ENCODE results near the gene C2CD4D. TPM values are rescaled to one million over a fixed set of nuclear protein-coding genes. Genes with fewer than 3 reads are reported as not detected.

Gene C2CD4D
- total RNA-seq, 1 experiment from 2014 or later = 0.94 TPM

DNA sequence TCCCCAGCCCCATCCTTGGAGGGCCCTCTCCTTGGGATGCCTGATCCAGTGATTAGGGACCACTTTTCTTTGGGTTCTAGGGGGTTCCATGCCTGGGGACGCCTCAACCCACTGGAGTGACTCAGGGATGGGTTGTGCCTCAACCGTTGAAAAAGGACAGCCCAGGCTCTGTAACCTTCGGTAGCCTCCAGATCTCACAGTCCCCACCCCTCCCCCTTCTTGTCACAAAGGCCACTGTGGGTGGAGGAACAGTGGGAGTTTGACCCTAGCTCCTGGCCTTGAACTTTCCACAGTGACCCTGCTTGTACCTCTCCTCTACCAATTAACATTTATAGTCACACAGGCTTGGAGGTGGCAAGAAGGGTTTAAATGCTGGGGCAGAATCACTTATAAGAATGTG is 5.4 kb downstream of the C2CD4D start:
- H3K27ac Mint-ChIP-seq = no peak overlapping the region
- no peak overlapping the region for H3K4me3 Mint-ChIP-seq
- H3K36me3 Mint-ChIP-seq = no peaks in the 10 kb centered on the region
- peaks cover 39% of the 10 kb centered on the region for H3K4me1 Mint-ChIP-seq
- DNase-seq (ENCODE audit: low spot score) = no peak
- ChIA-PET POLR2A (interaction anchor here (0.7 kb wide), 1 partner anchor 222 kb away, joined by 3 read pairs; no protein-coding TSS in a partner anchor), CTCF (interaction anchor here (1.3 kb wide), 1 partner anchor 119 kb away, joined by 4 read pairs; no protein-coding TSS in a partner anchor)
- no peaks in the 10 kb centered on the region for H3K9me3 Mint-ChIP-seq
- ATAC-seq = no peak
- H3K27me3 Mint-ChIP-seq (ENCODE audit: low read depth) = peaks cover 23% of the 10 kb centered on the region
- TF ChIP-seq TEAD4 (CRISPR knock-in tag; IDR thresholded peaks at IDR 0.05) (no peak), ZNF219 (CRISPR knock-in tag; IDR thresholded peaks at IDR 0.05; ENCODE audit: borderline replicate concordance) (no peak), FOXP1 (CRISPR knock-in tag; IDR thresholded peaks at IDR 0.05; ENCODE audit: borderline replicate concordance) (no peak), MXD4 (CRISPR knock-in tag; IDR thresholded peaks at IDR 0.05; ENCODE audit: borderline replicate concordance) (no peak)
- TF ChIP-seq, protein P1, sequence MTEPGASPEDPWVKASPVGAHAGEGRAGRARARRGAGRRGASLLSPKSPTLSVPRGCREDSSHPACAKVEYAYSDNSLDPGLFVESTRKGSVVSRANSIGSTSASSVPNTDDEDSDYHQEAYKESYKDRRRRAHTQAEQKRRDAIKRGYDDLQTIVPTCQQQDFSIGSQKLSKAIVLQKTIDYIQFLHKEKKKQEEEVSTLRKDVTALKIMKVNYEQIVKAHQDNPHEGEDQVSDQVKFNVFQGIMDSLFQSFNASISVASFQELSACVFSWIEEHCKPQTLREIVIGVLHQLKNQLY (CRISPR knock-in tag; IDR thresholded peaks at IDR 0.05) = no peak

DNA sequence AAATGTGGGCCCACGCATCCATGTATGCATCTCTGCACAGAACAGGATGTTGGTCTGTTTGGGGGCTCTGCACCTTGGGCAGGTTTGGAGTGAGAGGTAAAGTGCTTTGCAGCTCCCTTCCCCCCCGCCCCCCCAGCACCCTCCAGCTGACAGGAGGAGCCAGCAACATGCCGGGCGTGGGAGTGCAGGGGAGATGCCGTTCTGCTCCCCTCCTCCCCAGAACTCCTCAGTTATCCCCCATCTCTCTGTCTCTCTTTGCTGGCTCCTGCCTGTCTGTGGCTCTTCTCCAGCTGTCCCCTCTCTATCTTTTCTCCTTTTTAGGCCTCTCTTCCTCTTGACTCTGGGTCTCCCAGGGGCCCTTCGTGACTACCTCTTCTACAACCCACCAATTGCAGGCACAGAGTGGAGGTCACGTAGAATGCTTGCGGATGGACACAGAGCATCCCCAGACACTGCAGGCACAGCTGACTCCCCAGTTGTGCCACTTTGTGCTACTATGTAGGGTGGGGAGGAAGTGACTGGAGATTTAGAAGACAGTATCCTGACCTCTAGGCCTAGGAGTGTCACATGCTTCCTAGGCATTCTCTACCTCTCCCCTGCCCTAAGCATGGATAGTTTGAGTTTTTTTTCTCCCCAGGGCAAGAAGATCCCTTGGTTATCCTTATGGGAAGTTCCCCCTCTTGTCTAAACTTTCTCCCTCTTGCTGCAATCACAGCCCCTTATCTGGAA is 6.3 kb downstream of the C2CD4D start:
- H3K36me3 Mint-ChIP-seq = no peaks in the 10 kb centered on the region
- no peak overlapping the region for H3K4me3 Mint-ChIP-seq
- H3K27me3 Mint-ChIP-seq (ENCODE audit: low read depth) = peaks cover 18% of the 10 kb centered on the region
- ChIA-PET CTCF (interaction anchor here (0.6 kb wide), 1 partner anchor 289 kb away, joined by 3 read pairs; no protein-coding TSS in a partner anchor), POLR2A (no interaction called here)
- peaks cover 45% of the 10 kb centered on the region for H3K4me1 Mint-ChIP-seq
- ATAC-seq (no peak), DNase-seq (ENCODE audit: low spot score) (no peak)
- no peak overlapping the region for H3K27ac Mint-ChIP-seq
- TF ChIP-seq ZNF232 (CRISPR knock-in tag; IDR thresholded peaks at IDR 0.05) (no peak), GABPB1 (CRISPR knock-in tag; IDR thresholded peaks at IDR 0.05) (no peak), ZNF671 (CRISPR knock-in tag; IDR thresholded peaks at IDR 0.05) (no peak), NR1H2 (CRISPR knock-in tag; IDR thresholded peaks at IDR 0.05) (no peak), SP1 (CRISPR knock-in tag; conservative IDR thresholded peaks at IDR 0.05) (no peak), EMX1 (CRISPR knock-in tag; IDR thresholded peaks at IDR 0.05) (no peak), NFATC4 (CRISPR knock-in tag; IDR thresholded peaks at IDR 0.05) (no peak), NFE2L1 (CRISPR knock-in tag; IDR thresholded peaks at IDR 0.05) (no peak), GRHL2 (CRISPR knock-in tag; IDR thresholded peaks at IDR 0.05; ENCODE audit: insufficient replicate concordance, severe bottlenecking) (no peak), PRRX2 (CRISPR knock-in tag; IDR thresholded peaks at IDR 0.05) (no peak), MXD4 (CRISPR knock-in tag; IDR thresholded peaks at IDR 0.05; ENCODE audit: borderline replicate concordance) (no peak), ZNF416 (CRISPR knock-in tag; IDR thresholded peaks at IDR 0.05) (no peak)
- TF ChIP-seq, protein P2, sequence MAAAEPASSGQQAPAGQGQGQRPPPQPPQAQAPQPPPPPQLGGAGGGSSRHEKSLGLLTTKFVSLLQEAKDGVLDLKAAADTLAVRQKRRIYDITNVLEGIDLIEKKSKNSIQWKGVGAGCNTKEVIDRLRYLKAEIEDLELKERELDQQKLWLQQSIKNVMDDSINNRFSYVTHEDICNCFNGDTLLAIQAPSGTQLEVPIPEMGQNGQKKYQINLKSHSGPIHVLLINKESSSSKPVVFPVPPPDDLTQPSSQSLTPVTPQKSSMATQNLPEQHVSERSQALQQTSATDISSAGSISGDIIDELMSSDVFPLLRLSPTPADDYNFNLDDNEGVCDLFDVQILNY (CRISPR knock-in tag; IDR thresholded peaks at IDR 0.05) = no peak
- TF ChIP-seq, protein P3, sequence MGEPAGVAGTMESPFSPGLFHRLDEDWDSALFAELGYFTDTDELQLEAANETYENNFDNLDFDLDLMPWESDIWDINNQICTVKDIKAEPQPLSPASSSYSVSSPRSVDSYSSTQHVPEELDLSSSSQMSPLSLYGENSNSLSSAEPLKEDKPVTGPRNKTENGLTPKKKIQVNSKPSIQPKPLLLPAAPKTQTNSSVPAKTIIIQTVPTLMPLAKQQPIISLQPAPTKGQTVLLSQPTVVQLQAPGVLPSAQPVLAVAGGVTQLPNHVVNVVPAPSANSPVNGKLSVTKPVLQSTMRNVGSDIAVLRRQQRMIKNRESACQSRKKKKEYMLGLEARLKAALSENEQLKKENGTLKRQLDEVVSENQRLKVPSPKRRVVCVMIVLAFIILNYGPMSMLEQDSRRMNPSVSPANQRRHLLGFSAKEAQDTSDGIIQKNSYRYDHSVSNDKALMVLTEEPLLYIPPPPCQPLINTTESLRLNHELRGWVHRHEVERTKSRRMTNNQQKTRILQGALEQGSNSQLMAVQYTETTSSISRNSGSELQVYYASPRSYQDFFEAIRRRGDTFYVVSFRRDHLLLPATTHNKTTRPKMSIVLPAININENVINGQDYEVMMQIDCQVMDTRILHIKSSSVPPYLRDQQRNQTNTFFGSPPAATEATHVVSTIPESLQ (CRISPR knock-in tag; IDR thresholded peaks at IDR 0.05) = no peak
- TF ChIP-seq, protein P4, sequence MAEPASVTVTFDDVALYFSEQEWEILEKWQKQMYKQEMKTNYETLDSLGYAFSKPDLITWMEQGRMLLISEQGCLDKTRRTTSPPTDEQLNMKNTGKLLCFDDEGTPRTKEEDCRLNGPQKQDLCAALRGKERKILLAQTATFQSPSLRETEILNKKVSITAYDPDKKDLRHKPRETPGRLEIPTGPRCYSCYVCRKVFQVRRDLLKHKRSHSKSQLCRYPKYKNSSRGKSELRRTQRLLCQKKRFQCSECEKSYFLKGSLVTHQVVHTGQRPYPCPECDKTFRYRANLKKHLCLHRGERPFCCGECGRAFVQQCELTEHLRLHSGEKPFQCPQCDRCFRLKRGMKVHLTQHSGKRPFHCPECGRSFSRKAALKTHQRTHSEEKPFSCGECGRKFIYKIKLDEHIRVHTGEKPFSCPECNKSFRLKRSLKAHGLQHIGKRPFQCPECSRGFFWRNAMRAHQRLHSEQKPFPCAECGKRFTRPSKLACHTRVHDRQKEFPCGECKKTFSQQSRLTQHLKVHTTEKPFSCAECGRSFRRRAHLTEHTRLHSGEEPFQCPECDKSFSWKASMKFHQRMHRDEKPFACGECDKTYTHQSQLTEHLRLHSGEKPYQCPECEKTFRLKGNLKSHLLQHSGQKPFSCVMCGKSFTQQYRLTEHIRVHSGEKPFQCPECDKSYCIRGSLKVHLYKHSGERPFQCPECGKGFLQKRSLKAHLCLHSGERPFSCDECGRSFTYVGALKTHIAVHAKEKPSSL (CRISPR knock-in tag; conservative IDR thresholded peaks at IDR 0.05) = no peak
- TF ChIP-seq, protein P5, sequence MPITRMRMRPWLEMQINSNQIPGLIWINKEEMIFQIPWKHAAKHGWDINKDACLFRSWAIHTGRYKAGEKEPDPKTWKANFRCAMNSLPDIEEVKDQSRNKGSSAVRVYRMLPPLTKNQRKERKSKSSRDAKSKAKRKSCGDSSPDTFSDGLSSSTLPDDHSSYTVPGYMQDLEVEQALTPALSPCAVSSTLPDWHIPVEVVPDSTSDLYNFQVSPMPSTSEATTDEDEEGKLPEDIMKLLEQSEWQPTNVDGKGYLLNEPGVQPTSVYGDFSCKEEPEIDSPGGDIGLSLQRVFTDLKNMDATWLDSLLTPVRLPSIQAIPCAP (CRISPR knock-in tag; IDR thresholded peaks at IDR 0.05) = no peak
- TF ChIP-seq, protein P6, sequence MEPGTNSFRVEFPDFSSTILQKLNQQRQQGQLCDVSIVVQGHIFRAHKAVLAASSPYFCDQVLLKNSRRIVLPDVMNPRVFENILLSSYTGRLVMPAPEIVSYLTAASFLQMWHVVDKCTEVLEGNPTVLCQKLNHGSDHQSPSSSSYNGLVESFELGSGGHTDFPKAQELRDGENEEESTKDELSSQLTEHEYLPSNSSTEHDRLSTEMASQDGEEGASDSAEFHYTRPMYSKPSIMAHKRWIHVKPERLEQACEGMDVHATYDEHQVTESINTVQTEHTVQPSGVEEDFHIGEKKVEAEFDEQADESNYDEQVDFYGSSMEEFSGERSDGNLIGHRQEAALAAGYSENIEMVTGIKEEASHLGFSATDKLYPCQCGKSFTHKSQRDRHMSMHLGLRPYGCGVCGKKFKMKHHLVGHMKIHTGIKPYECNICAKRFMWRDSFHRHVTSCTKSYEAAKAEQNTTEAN (CRISPR knock-in tag; IDR thresholded peaks at IDR 0.05) = no peak
- TF ChIP-seq, protein P7, sequence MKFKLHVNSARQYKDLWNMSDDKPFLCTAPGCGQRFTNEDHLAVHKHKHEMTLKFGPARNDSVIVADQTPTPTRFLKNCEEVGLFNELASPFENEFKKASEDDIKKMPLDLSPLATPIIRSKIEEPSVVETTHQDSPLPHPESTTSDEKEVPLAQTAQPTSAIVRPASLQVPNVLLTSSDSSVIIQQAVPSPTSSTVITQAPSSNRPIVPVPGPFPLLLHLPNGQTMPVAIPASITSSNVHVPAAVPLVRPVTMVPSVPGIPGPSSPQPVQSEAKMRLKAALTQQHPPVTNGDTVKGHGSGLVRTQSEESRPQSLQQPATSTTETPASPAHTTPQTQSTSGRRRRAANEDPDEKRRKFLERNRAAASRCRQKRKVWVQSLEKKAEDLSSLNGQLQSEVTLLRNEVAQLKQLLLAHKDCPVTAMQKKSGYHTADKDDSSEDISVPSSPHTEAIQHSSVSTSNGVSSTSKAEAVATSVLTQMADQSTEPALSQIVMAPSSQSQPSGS (CRISPR knock-in tag; IDR thresholded peaks at IDR 0.05; ENCODE audit: borderline replicate concordance, low read depth) = no peak
- no peaks in the 10 kb centered on the region for H3K9me3 Mint-ChIP-seq

Data from WTC11 (cell line).